CD14-positive monocyte (primary cell): ENCODE measurements around the gene ZNF367. TPM values are rescaled to one million over a fixed set of nuclear protein-coding genes. Genes with fewer than 3 reads are reported as not detected.

Experiments used
- DNase-seq, 3 donors: peaks; one replicate each; pipeline ENCODE4 v3.0.0-alpha.2; 2011 to 2022
- H2AFZ ChIP-seq: 2 replicates; pipeline ENCODE4 v1.6.0; 2012; ENCODE audit warnings: mild to moderate bottlenecking, low read depth, low read length, inconsistent platforms; ENCODE audit not compliant: insufficient read depth, poor library complexity, severe bottlenecking
- H3K27ac ChIP-seq, 2 donors: 1 replicate in 1 of 2; 2 replicates in 1 of 2; pipeline ENCODE4 v1.5.1; 2012 to 2013; ENCODE audit warnings: low read length in 2 of 2, control low read depth in 1 of 2, inconsistent platforms in 1 of 2, low read depth in 1 of 2, mild to moderate bottlenecking in 1 of 2
- H3K27me3 ChIP-seq, 2 donors: one replicate each; pipeline versions ENCODE4 v1.6.0 to v1.6.1; 2011 to 2013; ENCODE audit warnings: low read length in 2 of 2; ENCODE audit not compliant: control insufficient read depth in 2 of 2, insufficient read depth in 2 of 2
- H3K36me3 ChIP-seq, 2 donors: replicated peaks in 1 of 2; 1 replicate in 1 of 2; 2 replicates in 1 of 2; pipeline versions ENCODE4 v1.5.1 to v1.6.1; 2012 to 2013; ENCODE audit warnings: low read length in 2 of 2, control low read depth in 1 of 2, inconsistent platforms in 1 of 2, mild to moderate bottlenecking in 1 of 2; ENCODE audit not compliant: insufficient read depth in 2 of 2, control insufficient read depth in 1 of 2
- H3K4me1 ChIP-seq, 2 donors: 1 replicate in 1 of 2; 2 replicates in 1 of 2; pipeline versions ENCODE4 v1.5.1 to v1.6.1; 2012 to 2013; ENCODE audit warnings: low read length in 2 of 2, control low read depth in 1 of 2, inconsistent platforms in 1 of 2, mild to moderate bottlenecking in 1 of 2, moderate library complexity in 1 of 2; ENCODE audit not compliant: insufficient read depth in 2 of 2, control insufficient read depth in 1 of 2
- H3K4me2 ChIP-seq: replicated peaks from 2 replicates; pipeline ENCODE3; 2012; ENCODE audit warnings: low read length, moderate library complexity, mild to moderate bottlenecking; ENCODE audit not compliant: poor library complexity, severe bottlenecking; ENCODE audit errors: extremely low read depth
- H3K4me3 ChIP-seq, 3 experiments: fragments of 200-600 bp in 1 of 3; sonication (generic) in 1 of 3; replicated peaks in 1 of 3; 1 replicate in 2 of 3; 2 replicates in 1 of 3; pipeline ENCODE4 v1.5.1; 2011 to 2013; ENCODE audit warnings: low read length in 3 of 3, mild to moderate bottlenecking in 3 of 3, control low read depth in 2 of 3, low read depth in 2 of 3, inconsistent platforms in 1 of 3, moderate library complexity in 1 of 3
- H3K79me2 ChIP-seq: 2 replicates; pipeline ENCODE4 v1.6.0; 2012; ENCODE audit warnings: mild to moderate bottlenecking, control low read depth, inconsistent platforms, low read length, moderate library complexity; ENCODE audit not compliant: insufficient read depth
- H3K9ac ChIP-seq: 2 replicates; pipeline ENCODE4 v1.6.0; 2017; ENCODE audit warnings: low read length, mild to moderate bottlenecking; ENCODE audit not compliant: insufficient read depth, poor library complexity, severe bottlenecking
- H3K9me3 ChIP-seq, 2 donors: replicated peaks in 1 of 2; 1 replicate in 1 of 2; 2 replicates in 1 of 2; pipeline versions ENCODE4 v1.5.1 to v1.6.1; 2012 to 2013; ENCODE audit warnings: low read length in 2 of 2, control low read depth in 1 of 2; ENCODE audit not compliant: control insufficient read depth in 1 of 2, insufficient read depth in 1 of 2
- H4K20me1 ChIP-seq: 2 replicates; pipeline ENCODE4 v1.6.0; 2012; ENCODE audit warnings: mild to moderate bottlenecking, low read length, control low read depth, moderate library complexity; ENCODE audit not compliant: insufficient read depth
- H3K27ac Mint-ChIP-seq, 7 donors: one replicate each; pipeline ENCODE4 v1.8.0; 2020; ENCODE audit warnings: mild to moderate bottlenecking in 7 of 7, mixed read lengths in 7 of 7, moderate library complexity in 6 of 7, inconsistent platforms in 2 of 7
- H3K27me3 Mint-ChIP-seq, 3 donors: one replicate each; pipeline ENCODE4 v1.8.0; 2021 to 2022; ENCODE audit warnings: low read depth in 3 of 3, mild to moderate bottlenecking in 3 of 3, mixed read lengths in 3 of 3, moderate library complexity in 3 of 3, inconsistent platforms in 1 of 3
- H3K36me3 Mint-ChIP-seq, 2 donors: one replicate each; pipeline ENCODE4 v1.8.0; 2020; ENCODE audit warnings: mixed read lengths in 2 of 2, inconsistent platforms in 1 of 2, mild to moderate bottlenecking in 1 of 2
- H3K4me1 Mint-ChIP-seq: one replicate; pipeline ENCODE4 v1.8.0; 2020; ENCODE audit warnings: mild to moderate bottlenecking, mixed read lengths
- H3K4me3 Mint-ChIP-seq, 2 donors: one replicate each; pipeline ENCODE4 v1.8.0; 2020; ENCODE audit warnings: mild to moderate bottlenecking in 2 of 2, mixed read lengths in 2 of 2, moderate library complexity in 1 of 2
- H3K9me3 Mint-ChIP-seq, 7 donors: one replicate each; pipeline ENCODE4 v1.8.0; 2020 to 2022; ENCODE audit warnings: mixed read lengths in 7 of 7, mild to moderate bottlenecking in 6 of 7, moderate library complexity in 6 of 7, inconsistent platforms in 2 of 7
- WGBS: methylation state at CpG from one replicate; pipeline ENCODE4 v1.1.5; 2013; ENCODE audit warnings: missing lambda C conversion rate; ENCODE audit not compliant: insufficient coverage; 5-methylcytosine and 5-hydroxymethylcytosine counted together
- intact Hi-C, 2 donors: fragments of 100-400 bp; cut with micrococcal nuclease; formaldehyde crosslinking; loops; one replicate each; pipeline versions ENCODE4 v1.15.0 to v1.15.1; 2023
- polyA plus RNA-seq, 3 donors: library from polyadenylated mRNA; depleted of rRNA in 1 of 3; unstranded in 2 of 3; stranded (reverse) in 1 of 3; fragments of 300-500 nt in 2 of 3; fragments of >200 nt in 1 of 3; fragmentation: Illumina TruSeq in 2 of 3; gene quantifications; 1 replicate in 2 of 3; 2 replicates in 1 of 3; pipeline ENCODE4 v1.2.3, GENCODE V29; 2012 to 2021
- TF ChIP-seq, protein P1 (sequence below): fragments of 200-600 bp; IDR thresholded peaks from one replicate; pipeline ENCODE4 v1.8.0; 2022; ENCODE audit warnings: antibody characterized with exemption, mild to moderate bottlenecking

The ZNF367 gene
- polyA plus RNA-seq, 3 donors = 0.08 to 0.21 TPM; not detected in 1

- H3K27ac Mint-ChIP-seq = no peak overlapping the region
- no peaks in the 10 kb centered on the region for H3K36me3 Mint-ChIP-seq
Observed at GRCh38 chr9:96461336-96461735, 43.2 kb upstream of the ZNF367 start.

GRCh38 chr9:96460882-96461281 is 42.7 kb upstream of the ZNF367 start:
- DNase-seq = no peak
- Histone ChIP-seq H3K36me3 (no peaks in the 10 kb centered on the region), H3K79me2 (no peaks in the 10 kb centered on the region), H3K27ac (no peak overlapping the region), H3K4me3 (no peak overlapping the region), H3K9ac (no peak overlapping the region), H3K9me3 (no peaks in the 10 kb centered on the region), H3K4me1 (no peaks in the 10 kb centered on the region), H2AFZ (no peak overlapping the region), H4K20me1 (no peaks in the 10 kb centered on the region), H3K27me3 (no peaks in the 10 kb centered on the region), H3K4me2 (no peak overlapping the region)
- Mint-ChIP-seq H3K9me3 (no peaks in the 10 kb centered on the region), H3K4me3 (no peak overlapping the region), H3K27ac (no peak overlapping the region), H3K27me3 (peaks cover 2 to 12% (median 2%) of the 10 kb centered on the region in 3 donors), H3K4me1 (no peaks in the 10 kb centered on the region), H3K36me3 (no peaks in the 10 kb centered on the region)
- TF ChIP-seq, protein P1, sequence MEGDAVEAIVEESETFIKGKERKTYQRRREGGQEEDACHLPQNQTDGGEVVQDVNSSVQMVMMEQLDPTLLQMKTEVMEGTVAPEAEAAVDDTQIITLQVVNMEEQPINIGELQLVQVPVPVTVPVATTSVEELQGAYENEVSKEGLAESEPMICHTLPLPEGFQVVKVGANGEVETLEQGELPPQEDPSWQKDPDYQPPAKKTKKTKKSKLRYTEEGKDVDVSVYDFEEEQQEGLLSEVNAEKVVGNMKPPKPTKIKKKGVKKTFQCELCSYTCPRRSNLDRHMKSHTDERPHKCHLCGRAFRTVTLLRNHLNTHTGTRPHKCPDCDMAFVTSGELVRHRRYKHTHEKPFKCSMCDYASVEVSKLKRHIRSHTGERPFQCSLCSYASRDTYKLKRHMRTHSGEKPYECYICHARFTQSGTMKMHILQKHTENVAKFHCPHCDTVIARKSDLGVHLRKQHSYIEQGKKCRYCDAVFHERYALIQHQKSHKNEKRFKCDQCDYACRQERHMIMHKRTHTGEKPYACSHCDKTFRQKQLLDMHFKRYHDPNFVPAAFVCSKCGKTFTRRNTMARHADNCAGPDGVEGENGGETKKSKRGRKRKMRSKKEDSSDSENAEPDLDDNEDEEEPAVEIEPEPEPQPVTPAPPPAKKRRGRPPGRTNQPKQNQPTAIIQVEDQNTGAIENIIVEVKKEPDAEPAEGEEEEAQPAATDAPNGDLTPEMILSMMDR = no peak
- intact Hi-C loops = no loop called here

More at GRCh38 chr9:96461336-96461735, 43.2 kb upstream of the ZNF367 start:
- no peaks in the 10 kb centered on the region for H3K9me3 Mint-ChIP-seq
- Histone ChIP-seq H3K4me1 (no peaks in the 10 kb centered on the region), H3K4me2 (no peak overlapping the region), H3K36me3 (no peaks in the 10 kb centered on the region), H3K9ac (no peak overlapping the region), H3K9me3 (no peaks in the 10 kb centered on the region), H3K4me3 (no peak overlapping the region), H3K27ac (no peak overlapping the region), H4K20me1 (no peaks in the 10 kb centered on the region), H3K27me3 (no peaks in the 10 kb centered on the region), H3K79me2 (no peaks in the 10 kb centered on the region), H2AFZ (no peak overlapping the region)
- no peaks in the 10 kb centered on the region for H3K4me1 Mint-ChIP-seq
- no peak overlapping the region for H3K4me3 Mint-ChIP-seq
- intact Hi-C loops = no loop called here
- peaks cover 1 to 11% (median 2%) of the 10 kb centered on the region in 3 donors for H3K27me3 Mint-ChIP-seq
- TF ChIP-seq, protein P1 = no peak
- WGBS = 96% methylated on average over 7 of the region's 8 CpGs
- no peak for DNase-seq
